SK-N-MC (cell line): ENCODE results near the gene LY6G6C.

ENCODE experiments used
- EZH2 ChIP-seq: fragments of 200-600 bp; sonication (generic); IDR thresholded peaks from one replicate; pipeline ENCODE4 v1.6.1; 2017; ENCODE audit warnings: antibody characterized with exemption
- POLR2AphosphoS5 ChIP-seq: IDR thresholded peaks from 2 replicates; pipeline ENCODE4 v1.6.1; 2012; ENCODE audit warnings: mild to moderate bottlenecking, low read depth, low read length, borderline replicate concordance

DNA sequence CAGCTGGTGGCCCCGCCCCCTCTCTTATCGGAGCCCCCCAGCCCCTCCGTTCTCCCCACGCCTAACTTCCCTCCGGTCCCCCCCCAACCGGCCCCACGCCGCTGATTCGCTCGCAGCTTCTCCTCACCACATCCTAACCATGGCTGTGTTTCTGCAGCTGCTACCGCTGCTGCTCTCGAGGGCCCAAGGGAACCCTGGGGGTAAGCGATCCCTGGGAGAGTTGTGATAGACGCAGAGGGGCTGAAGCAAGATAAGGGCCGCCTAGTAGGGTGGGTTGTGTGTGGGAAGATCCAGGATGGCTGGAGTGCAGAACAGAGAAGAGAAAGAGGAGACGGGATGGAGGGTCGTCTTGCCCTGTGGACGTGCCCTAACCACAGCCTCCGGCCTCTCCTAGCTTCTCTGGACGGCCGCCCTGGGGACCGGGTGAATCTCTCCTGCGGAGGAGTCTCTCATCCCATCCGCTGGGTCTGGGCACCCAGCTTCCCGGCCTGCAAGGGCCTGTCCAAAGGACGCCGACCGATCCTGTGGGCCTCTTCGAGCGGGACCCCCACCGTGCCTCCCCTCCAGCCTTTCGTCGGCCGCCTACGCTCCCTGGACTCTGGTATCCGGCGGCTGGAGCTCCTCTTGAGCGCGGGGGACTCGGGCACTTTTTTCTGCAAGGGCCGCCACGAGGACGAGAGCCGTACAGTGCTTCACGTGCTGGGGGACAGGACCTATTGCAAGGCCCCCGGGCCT lies 1.9 kb upstream of the LY6G6C start, which contains the start of gene MPIG6B:
- TF ChIP-seq POLR2AphosphoS5 (no peak), EZH2 (no peak)
